GM19238 (cell line): ENCODE data around the gene KIRREL3.
A peak's percentile ranks its signal among the peaks of the same experiment; 100 is the strongest.

Source experiments
- DNase-seq: peaks from one replicate; pipeline ENCODE4 v3.0.0; 2011; ENCODE audit warnings: low spot score; ENCODE audit not compliant: insufficient read length

Gene KIRREL3

DNA sequence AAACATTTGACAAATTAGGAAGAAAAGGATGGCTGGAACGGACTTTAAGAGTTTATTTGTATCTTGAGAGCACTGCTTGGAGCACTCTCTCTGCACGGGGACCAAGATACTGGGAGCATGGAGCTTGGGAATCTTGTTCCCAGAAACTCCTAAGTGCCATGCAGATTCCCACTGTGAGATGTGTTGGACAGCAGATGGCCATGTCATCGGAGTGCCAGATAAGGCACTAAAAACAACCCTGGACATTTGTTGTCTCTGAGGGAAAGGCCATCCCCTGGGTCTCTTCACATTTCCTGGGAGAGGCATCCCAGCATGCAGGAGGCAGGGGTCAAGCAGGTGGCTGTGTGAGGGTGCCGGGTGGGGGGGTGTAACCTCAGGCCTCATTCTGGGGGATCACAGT is 2.9 kb downstream of the KIRREL3 start:
- DNase-seq, result no peak

DNA sequence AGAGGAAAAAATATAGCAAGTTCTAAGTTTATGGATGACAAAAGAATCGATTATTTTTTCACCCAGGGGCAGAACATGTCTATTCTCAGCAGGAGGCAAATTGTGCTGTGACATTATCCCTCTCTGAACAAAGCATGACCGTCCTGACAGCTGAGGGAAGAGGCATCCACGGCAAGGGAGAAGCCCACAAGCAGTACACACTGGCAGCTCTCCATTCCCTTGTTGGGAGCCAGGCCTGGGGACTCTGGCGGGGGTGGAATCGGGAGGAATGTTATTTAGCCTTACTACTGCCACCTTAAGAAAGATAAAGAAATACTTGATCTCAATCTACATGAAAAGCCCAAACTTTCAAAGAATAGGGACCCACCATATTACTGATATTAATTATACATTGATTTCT is 3.4 kb downstream of the KIRREL3 start:
- no peak for DNase-seq

DNA sequence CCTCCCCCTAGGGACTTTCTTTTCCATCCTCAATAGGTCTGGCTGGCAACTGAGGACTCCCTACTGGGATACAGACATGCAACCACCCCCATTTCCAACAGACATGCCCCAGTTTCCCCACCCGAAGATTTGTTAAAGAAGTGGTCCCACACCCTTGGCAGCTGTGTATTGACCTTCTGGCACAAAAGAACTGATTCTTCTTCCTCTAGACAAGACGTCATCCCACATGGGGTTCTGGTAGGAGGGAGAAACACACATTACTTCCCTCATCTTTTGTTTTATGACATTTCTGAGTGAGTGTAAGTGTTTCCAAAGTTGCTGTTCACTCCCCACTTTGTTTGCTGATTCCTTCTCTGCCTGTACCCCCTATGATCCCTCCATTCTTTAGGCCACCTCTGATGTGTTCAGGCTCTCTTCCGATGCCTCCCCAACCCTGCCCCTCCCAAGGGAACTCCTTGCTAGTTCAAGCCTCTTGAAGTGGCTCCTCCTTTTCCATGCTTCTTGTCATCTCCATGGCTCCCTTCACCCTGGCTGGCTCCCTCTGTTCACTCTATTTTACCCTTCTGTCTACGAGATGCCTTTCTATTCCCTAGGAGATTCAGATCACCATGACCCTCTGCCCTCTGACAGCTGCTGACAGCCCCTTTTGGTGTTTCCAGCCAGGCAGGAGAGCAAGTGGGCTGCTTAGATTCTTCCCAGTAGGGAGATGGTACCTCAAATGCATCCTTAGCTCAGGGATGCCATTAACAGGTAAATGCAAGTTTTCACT is 4.3 kb downstream of the KIRREL3 start:
- no peak for DNase-seq

DNA sequence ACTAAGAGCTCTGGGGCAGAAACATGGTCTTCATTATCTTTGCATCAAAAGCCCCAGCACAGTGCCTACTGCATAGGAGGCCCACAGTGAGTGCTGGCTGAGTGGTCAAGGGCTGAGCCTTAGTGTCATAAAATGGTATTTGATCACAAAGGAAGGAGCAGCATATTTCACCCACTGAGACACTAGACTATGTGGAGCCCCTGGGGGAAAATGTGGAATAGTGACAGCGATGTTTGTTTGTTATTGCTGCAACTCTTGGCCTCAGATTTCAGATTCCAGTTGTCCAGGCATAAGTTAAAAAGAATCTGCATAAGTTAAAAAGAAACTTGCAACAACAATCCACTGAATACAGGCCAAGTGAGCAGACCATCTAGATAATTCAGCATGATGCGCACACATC is 7.0 kb downstream of the KIRREL3 start:
- DNase-seq, result no peak

DNA sequence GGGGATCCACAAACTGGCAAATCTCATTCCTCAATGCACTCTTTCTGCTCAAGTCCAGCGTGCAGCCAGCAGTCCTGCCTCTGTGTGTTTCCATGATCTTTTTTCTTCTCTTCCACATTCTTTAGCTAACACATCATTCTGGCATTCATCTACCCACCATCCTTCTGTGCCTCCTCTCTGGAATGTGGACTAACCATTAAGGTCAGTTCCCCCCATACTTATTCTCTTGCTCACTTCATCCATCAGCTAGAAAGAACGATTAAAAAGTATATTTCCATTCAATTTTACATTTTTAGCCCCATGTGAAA is 7.8 kb downstream of the KIRREL3 start:
- no peak for DNase-seq

DNA sequence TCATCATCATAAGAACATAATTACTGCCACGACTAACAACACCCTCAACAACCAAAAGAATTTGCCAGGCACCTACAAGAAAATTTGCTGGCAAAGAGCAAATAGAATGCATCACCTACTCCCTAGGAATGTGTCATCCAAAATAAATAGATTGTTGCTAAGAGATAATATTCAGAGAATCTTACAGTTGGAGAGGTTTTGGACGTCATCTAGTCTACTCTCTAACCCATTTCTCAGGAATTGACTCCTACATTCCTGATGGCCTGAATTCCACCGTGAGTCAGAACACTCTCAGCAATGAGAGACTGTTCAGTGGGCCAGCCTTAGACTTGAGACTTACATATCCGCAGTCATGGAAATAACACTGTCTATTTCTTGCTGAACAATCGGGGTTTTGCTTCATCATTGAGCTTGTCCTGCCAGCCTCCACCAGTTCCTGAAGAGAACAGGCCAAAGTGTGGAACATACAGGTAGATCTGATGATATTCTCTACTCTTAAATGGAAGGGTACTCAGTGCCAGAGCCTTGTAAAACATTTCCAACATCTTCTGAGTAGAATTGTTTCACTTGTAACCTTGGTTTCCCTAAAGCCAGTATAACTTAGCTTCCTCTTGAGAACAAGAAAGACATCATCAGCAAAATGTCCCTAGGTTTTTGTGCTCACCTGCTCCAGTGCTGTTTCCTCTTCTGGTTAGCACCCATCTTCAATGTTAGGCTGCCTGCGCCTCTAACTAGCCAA is 8.3 kb downstream of the KIRREL3 start:
- DNase-seq, result no peak

DNA sequence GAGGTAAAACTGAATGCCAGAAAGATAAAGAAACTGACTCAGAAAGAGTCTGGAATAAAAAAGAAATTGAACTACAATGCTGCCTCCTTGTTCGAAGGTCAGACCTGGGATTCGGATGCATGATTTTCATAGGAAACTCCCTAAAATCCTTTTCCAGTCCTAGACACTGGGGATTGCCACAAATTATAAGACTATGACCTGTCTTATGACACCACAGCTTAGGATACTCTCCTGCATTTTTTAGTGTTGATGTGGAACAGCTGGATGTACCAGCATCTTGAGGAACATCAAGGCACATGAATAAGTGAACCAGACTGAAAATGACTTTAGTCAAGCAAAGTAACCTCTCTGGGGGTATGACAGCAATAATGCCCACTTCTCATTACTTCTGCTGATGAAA is 9.0 kb downstream of the KIRREL3 start:
- no peak for DNase-seq

DNA sequence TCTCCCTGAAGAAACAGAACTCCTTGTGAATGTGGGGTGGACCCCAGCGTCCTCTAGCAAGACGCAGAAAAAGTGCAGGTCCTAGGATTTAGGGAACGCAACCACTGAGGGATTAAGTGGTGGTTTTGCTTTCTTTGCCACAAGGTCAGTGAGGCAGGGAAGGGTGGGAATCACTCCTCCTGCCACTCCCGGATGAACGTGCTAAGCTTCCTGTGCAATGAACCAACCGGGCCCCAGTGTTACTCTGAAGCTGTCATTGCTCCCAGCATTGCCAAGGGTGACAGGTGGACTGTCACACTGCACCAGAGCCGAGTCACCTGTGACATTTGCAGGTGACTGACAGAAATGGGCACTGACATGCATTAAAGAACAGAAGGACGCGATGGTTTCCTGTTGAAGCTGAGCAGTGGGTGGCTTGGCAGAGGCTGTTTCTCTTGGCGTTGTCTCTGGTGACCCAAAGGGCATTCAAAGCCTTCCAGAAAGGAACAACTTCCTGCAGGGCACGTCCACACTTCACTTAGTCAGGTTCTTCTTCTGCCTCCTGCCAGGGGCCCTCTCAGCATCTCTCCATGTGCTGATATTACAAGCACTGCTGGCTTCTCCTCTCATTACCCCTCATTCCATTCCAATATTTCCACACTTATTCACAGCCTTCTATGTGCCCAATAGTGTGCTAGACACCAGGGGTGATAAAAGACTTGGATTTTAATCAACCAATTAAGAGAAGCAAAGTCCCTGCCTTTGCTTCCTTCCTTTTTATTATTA is 9.7 kb downstream of the KIRREL3 start:
- no peak for DNase-seq

DNA sequence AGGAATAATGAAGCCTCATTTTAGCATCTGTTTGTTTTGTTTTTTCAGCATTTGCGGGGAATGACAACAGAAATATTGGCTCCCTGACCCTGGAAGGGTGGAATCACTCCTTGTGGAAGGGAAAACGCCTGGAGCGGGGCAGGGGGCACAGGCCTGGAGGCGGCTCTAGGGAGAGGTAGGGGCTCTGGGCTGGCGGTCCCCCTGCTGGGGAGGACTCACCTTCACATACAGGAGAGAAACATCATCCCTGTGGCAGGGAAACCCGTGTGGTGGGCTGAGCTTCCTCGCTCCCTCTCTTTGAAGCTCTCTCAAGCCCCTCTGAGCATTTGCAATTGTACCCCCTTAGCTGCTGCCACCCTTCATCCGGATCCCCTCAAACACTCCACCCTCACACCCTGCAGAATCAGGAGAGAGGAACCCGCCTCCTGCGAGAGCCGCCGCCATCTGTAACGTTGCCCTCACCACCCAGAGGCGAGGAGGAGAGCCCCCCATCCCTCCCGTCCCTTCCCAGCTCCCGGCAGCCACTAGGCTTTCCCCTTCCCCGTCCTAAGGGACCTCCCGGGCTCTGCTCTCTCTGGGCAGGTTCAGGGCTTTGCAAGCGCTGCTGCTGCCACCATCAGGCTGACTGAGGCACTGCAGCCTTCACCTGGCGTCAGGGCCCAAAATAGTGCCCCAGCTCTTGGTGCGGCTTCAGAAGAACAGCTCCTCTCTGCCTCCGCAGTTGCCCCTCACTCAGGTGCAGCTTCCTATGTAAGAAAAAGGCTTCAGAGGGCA is 10.4 kb downstream of the KIRREL3 start:
- DNase-seq, result peak; percentile 62

DNA sequence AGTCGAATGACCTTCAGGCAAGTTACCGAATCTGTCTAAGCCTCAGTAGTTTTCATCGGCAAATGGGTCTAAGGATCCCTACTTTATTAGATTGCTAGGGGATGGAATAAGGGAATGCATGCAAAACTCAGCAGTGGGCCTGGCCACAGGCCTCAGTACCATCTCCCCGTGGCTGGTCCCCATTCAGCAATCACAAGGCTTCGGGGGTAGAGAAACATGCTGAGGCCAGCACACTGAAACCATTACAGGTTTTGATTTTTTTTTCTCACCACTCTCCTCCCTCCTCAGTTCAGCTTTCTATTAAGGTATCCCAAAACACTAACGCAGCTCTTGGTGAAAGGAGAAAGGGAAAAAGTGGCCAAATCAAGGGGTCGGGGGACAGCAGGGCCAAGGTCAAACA is 11.9 kb downstream of the KIRREL3 start:
- DNase-seq, result no peak

DNA sequence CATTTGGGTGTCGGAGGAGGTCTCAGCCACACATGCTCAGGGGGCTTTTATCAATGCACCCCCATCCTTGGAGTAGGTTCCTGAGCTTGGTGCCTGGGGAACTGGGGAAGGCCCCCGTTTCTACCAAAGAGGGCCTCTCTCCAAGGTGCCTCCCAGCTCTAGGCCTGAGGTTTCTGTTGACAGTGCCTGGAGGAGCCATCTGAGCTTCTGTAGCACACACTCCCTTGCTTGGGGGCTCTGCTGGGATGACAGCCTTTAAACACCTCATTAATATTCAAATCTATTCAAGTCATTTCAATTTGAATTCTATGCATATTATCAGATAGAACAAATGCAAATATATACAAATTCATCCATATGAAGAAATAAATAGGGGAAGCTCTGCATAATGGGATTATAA is 18.9 kb downstream of the KIRREL3 start:
- no peak for DNase-seq

DNA sequence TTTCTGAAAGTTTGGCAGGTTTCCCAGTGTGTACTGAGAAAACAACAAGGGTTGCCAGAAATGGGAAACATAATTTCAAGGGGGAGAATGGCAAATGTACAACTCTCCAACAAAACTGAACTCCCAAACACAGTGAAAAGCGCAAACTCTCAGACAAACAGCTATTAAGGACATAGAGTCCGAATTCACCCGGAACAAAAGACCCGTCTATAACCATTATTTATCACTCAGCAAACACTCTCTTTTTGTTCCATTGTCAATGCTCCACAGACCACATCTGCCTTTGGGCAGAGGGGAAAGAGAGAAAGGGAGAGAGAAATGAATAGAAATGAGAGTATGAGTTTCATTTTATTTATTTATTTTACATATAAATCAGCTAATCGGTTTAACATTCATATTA is 21.7 kb downstream of the KIRREL3 start:
- no peak for DNase-seq

DNA sequence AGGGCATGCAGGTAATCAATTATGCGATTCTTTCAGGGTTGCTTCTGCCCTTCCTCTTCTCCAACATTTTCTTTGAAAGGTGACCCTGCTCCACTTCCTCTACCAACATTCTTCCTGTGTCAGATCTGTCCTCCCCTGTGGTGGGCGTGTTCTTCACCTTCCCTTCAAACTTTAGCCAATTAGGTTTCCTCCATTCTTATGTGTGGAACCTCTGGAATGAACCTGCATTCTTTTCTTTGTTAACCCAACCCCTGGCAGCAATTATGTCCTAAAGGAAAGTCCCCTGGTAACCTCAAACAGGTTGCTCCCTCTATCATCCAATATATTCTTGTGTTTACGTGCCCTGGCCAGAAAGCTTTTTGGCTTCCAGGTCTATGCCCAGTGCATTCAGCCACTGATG is 22.4 kb downstream of the KIRREL3 start:
- no peak for DNase-seq

DNA sequence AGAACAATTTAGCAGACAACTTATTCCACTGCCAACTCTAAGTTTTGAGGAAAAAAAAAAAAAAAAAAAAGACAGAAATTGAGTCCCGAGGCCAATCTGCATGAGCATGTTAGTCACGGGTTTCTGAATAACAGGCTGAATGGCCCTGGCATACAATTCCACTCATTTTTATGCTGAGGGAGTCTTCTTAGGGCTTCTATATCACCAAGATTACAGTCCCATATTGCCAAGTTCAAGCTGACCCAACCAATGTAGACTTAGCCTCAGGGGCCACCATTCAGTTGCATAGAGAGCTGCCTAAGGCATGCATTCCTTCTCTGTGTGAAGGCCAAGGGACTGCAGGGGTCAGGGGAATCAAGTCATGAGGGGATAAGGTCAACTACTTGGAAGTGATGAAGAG is 27.5 kb downstream of the KIRREL3 start:
- DNase-seq, result no peak

DNA sequence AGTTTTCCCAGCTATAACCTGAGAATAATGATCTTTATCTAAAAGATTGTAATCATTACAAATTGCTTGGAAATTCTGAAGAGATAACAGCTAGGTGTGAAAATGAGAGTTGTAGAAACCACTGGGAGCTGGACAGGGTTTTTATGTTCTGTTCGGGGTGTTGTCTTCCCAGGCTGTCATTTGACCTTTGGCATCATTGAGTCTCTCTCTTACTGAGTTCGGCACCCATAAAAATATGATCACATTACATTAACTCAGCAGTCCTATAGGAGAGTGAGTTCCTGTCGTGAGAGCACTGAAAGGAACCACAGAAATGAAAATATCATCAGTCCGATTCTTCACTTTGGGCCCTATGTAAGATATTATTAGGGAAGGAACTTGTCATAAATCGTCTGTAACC is 29.3 kb downstream of the KIRREL3 start:
- no peak for DNase-seq

DNA sequence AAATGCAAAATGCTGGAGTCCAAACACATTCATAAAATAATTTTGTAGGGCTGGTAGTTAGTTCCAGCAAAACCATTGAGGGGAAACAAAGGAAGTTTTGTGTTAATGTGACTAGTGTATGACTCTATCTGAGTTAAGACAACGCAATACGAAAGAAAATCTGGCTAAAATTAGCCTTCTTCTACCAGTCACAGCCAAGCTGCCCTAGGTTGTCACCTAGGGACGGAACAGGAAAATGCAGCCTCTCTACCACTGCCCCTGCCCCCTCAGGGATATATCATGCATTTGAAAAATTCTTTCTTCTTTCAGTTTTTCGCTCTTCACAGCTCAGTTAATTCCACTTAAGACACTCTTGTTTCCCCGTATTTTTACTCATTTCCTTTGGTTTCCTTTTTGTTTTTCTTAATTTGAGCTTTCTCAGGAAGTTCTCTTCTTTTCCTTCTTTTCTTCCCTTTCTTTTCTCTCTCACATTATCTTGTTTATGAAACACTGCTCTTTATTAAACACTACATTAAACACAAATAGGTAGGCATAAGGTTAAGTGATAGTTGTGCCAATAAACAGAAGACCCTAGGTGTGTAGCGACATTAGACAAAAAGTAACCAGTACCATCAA is 30.6 kb downstream of the KIRREL3 start:
- DNase-seq, result no peak

DNA sequence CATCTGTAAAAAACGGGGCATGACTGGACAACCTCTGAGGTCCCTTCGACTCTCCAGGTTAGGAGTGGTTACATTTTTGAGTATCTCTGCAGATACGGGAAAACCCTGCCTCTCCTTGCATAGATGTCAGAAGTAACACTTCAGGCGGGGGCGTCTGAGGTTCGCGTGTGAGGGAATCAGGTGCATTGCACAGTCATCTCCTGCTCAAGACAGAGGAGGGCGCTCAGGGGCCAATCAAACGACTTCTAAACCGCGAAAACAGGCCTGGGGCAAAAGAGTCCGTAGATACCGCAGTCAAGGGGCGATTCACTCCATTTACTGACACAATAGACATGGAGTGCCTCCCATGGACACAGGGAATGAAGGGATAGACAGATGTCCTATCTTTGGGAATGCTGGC is 31.7 kb downstream of the KIRREL3 start:
- no peak for DNase-seq

DNA sequence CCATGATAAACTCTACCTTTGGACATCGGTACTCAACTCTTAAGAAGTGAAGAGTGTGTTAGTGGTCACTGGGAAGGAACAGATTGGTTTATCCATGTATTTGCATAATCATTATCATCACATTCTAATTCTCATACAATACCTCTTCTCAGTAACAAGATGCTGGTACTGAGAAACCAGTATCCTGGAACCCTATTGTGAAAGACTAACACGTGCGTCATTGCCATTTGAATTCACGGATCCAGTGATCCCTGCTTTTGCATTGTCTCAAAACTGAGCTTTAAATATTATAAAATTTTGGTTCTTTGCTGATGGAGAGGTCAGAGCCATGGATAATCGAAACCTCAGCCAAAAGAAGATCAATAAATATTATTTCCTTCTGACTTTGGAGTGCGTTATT is 35.2 kb downstream of the KIRREL3 start:
- no peak for DNase-seq

DNA sequence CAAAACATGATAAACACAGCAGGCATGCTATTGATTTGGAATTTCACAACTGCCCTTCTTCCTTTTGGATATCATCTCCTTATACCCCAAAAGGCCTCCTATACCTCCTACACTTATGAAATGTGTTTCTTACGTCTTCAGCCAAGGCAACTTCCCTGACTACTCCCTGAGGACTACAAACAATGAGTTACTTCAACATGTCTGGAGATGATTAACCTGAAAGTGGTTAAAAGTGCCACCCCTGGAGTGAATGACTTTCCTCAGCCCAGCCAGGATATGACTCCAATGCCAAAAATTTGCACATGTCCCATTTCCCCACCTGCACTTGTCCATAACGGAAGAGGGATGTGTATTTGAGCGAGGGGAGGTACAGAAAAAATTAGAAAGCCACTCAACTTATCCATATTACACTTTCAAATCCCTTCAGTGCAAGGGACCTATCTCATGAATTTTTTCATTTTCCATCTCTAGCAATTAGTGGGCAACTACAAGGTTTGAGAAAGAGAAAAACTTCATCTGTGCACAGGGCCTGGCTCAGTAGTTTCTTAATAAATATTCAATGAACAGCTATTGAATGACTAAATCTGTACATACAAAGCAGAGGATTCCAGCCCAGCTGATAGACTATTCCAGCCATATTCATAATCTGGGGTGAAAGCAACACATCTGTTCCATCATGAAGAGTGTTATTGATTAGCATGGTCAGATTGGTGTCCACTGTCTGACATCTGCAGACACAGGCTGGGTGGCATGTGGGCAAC is 36.8 kb downstream of the KIRREL3 start:
- DNase-seq, result no peak

DNA sequence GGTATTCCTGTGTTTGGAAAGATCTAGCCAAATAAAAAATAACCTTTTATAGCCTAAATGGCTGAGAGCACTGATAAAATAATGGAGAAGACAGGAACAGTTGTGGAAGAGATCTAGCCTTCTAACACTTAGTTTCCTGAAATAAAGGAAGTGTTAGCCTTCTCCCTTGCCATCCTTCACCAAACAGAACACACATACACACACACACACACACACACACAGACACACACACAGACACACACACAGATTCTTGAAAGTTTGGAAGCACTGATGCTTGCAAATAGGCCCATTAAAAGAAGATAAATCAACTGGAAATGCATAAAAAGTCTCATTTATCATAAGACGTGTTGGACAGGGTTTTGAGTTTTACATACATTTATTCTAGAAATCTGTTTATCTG is 37.5 kb downstream of the KIRREL3 start:
- no peak for DNase-seq

DNA sequence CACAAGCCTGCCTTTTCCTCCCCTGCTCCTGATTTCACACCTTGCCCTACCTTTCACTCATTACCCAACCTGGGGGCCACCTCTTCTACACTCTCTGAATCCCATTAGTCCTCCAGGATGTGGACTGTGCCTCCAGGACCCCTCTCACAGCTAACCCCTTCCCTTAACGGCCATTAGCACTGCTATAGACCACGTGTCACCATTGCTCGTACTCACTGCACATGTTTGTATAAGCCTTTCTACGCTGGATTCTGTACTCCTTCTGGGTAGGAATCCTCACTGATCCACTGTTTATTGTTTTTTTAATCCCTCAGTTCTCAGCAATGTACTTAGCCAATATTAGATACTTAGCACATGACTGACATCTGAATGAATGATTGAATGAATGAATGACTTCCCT is 40.9 kb downstream of the KIRREL3 start:
- DNase-seq, result no peak
